Bronchial epithelial cell (primary cell): ENCODE data around the gene RAB3GAP1. TPM values are rescaled to one million over a fixed set of nuclear protein-coding genes. Genes with fewer than 3 reads are reported as not detected.

Experiments
- DNase-seq: peaks from one replicate; pipeline ENCODE4 v3.0.0-alpha.2; 2010; ENCODE audit warnings: low read depth
- FAIRE-seq: peaks from 2 replicates; lab custom pipeline; 2011; peaks lifted over from hg19 to GRCh38; lab: Jason Lieb, UNC
- H3K27me3 ChIP-seq: 2 replicates; pipeline ENCODE4 v1.5.1; 2011; ENCODE audit warnings: low read length; ENCODE audit not compliant: control insufficient read depth, insufficient read depth
- H3K36me3 ChIP-seq: 2 replicates; pipeline ENCODE4 v1.5.1; 2011; ENCODE audit warnings: low read length; ENCODE audit not compliant: control insufficient read depth, insufficient read depth
- H3K4me3 ChIP-seq: 2 replicates; pipeline ENCODE4 v1.5.1; 2011; ENCODE audit warnings: mild to moderate bottlenecking, low read depth, low read length, control low read depth
- total RNA-seq: library from RNA; depleted of rRNA; stranded (reverse); fragments of >200 nt; gene quantifications from 2 replicates; pipeline ENCODE4 v1.2.1, GENCODE V29; 2014
- TF ChIP-seq, protein P1 (sequence below): IDR thresholded peaks from 2 replicates; pipeline ENCODE4 v1.5.1; 2011; ENCODE audit warnings: mild to moderate bottlenecking, moderate library complexity, low read length, control low read depth, inconsistent platforms; ENCODE audit not compliant: insufficient read depth, severe bottlenecking

The RAB3GAP1 gene
- total RNA-seq, 1 donor from 2014 or later, result 120 TPM

GRCh38 chr2:135093193-135093592 is 41.1 kb downstream of the RAB3GAP1 start:
- H3K36me3 ChIP-seq, result no peaks in the 10 kb centered on the region
- DNase-seq (peak; percentile 20), FAIRE-seq (no peak)
- H3K4me3 ChIP-seq, result no peak overlapping the region
- no peaks in the 10 kb centered on the region for H3K27me3 ChIP-seq
- TF ChIP-seq, protein P1, sequence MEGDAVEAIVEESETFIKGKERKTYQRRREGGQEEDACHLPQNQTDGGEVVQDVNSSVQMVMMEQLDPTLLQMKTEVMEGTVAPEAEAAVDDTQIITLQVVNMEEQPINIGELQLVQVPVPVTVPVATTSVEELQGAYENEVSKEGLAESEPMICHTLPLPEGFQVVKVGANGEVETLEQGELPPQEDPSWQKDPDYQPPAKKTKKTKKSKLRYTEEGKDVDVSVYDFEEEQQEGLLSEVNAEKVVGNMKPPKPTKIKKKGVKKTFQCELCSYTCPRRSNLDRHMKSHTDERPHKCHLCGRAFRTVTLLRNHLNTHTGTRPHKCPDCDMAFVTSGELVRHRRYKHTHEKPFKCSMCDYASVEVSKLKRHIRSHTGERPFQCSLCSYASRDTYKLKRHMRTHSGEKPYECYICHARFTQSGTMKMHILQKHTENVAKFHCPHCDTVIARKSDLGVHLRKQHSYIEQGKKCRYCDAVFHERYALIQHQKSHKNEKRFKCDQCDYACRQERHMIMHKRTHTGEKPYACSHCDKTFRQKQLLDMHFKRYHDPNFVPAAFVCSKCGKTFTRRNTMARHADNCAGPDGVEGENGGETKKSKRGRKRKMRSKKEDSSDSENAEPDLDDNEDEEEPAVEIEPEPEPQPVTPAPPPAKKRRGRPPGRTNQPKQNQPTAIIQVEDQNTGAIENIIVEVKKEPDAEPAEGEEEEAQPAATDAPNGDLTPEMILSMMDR, result no peak

GRCh38 chr2:135093670-135094330 is 41.7 kb downstream of the RAB3GAP1 start:
- no peaks in the 10 kb centered on the region for H3K27me3 ChIP-seq
- TF ChIP-seq, protein P1, result no peak
- FAIRE-seq (no peak), DNase-seq (no peak)
- H3K4me3 ChIP-seq, result no peak overlapping the region
- H3K36me3 ChIP-seq, result no peaks in the 10 kb centered on the region

GRCh38 chr2:135094508-135094907 is 42.4 kb downstream of the RAB3GAP1 start:
- TF ChIP-seq, protein P1, result no peak
- FAIRE-seq, result no peak
- Histone ChIP-seq H3K4me3 (no peak overlapping the region), H3K27me3 (no peaks in the 10 kb centered on the region), H3K36me3 (no peaks in the 10 kb centered on the region)
- DNase-seq, result no peak

DNA sequence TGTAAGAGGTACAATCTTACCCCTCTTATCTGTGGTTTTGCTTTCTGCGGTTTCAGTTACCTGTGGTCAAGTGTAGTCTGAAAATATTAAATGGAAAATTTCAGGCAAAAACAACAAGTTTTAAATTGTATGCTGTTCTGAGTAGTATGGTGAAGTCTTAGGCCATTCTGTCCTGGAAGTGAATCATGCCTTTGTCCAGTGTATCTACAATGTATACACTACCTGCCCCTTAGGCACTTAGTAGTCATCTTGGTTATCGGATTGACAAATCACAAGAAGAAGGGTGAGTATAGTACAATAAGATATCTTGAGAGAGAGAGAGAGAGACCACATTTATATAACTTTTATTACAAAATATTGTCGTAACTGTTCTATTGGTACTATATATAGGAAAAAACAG is 43.5 kb downstream of the RAB3GAP1 start:
- Histone ChIP-seq H3K36me3 (no peaks in the 10 kb centered on the region), H3K27me3 (no peaks in the 10 kb centered on the region), H3K4me3 (no peak overlapping the region)
- TF ChIP-seq, protein P1, result no peak
- DNase-seq (peak; percentile 81), FAIRE-seq (no peak)

DNA sequence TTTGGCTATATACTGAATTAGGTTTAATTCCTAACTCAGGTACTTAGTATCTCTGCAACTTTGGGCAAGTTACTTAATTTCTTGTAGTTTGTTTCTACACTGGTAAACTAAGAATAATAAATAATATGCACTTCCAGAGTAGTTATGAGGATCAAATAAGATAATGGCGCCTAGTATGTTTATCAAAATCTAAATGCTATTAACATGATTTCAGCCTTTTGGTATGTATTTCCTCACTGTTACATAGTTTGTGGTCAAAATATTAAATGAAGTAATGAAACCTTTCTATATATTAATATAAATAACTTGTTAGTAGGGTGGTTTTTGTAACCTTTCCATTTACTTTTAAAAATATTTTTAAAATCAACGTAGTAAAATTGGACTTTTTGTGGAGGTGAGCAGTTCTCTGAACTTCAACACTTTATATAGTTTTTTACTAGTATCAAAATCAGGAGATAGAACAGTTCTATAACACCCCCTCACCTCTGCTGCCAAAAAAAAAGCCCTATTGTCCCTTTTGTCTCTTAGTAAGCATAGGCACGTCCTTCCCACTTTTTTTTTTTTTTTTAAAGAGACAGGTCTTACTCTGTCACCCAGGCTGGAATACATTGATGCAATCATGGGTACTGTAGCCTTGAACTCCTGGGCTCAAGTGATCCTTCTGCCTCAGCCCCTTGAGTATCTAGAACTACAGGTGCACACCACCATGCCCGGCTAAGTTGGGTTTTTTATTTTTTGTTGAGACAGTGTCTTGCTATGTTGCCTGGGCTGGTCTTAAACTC is 44.8 kb downstream of the RAB3GAP1 start:
- DNase-seq (peak; percentile 36), FAIRE-seq (no peak)
- Histone ChIP-seq H3K36me3 (no peaks in the 10 kb centered on the region), H3K27me3 (no peaks in the 10 kb centered on the region), H3K4me3 (no peak overlapping the region)
- TF ChIP-seq, protein P1, result no peak
